Measurements from ENCODE around the gene WT1.

The WT1 gene

DNA sequence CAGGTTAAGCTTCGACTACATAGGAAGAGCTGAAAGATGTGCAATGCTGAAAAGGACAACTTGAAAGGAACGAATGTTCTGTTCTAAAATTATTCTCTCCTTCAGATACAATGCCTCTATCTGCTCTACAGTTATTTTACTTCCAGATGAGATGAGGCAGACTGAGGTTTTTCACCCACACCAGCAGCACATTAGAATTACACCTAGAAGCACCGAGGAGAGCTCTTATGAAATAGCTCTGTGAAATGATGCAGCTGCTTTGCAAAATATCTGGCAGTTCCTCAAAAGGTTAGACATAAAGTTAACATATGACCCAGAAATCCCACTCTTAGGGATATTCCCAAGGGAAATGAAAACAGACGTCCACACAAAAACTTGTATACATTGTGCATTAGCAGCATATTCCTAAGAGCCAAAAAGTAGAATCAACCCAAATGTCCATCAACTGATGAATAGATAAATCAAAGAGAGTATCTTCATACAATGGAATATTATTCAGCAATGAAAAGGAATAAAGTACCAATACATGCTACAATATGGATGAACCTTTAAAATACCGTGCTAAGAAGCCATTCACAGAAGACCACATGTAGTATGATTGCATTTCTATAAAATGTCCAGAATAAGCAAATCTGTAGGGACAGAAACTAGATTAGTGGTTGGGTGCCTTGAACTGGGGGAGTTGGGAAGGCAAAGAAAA is 34.5 kb downstream of the WT1 start:
- TF ChIP-seq, protein P1, sequence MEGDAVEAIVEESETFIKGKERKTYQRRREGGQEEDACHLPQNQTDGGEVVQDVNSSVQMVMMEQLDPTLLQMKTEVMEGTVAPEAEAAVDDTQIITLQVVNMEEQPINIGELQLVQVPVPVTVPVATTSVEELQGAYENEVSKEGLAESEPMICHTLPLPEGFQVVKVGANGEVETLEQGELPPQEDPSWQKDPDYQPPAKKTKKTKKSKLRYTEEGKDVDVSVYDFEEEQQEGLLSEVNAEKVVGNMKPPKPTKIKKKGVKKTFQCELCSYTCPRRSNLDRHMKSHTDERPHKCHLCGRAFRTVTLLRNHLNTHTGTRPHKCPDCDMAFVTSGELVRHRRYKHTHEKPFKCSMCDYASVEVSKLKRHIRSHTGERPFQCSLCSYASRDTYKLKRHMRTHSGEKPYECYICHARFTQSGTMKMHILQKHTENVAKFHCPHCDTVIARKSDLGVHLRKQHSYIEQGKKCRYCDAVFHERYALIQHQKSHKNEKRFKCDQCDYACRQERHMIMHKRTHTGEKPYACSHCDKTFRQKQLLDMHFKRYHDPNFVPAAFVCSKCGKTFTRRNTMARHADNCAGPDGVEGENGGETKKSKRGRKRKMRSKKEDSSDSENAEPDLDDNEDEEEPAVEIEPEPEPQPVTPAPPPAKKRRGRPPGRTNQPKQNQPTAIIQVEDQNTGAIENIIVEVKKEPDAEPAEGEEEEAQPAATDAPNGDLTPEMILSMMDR (IDR thresholded peaks at IDR 0.05) = no peak

- TF ChIP-seq, protein P1 (IDR thresholded peaks at IDR 0.05) = no peak
These were observed 35.1 kb downstream of the WT1 start for GRCh38 chr11:32400196-32400595.

GRCh38 chr11:32396991-32397390 is 38.3 kb downstream of the WT1 start:
- TF ChIP-seq, protein P1 (IDR thresholded peaks at IDR 0.05) = no peak

- TF ChIP-seq, protein P1 (IDR thresholded peaks at IDR 0.05) = no peak
These were observed 39.0 kb downstream of the WT1 start for GRCh38 chr11:32396331-32396730.

DNA sequence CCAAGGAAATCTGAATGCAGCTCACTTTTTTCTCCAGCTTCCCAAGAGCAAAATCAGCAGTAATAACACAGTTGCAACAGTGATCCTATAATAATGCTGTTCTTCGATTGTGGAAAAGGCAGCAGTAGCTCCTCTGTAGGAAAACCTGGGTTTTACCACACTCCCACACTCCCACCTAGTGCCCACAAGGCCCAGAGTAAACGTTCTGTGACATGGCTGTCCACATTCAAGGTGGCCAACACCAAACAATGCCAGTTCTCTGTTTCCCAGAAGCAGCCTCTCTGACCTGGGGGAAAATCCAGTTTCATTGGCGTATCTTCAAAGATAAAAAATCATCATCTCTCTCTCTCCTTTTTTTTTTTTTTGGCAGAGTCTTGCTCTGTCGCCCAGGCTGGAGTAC is 40.2 kb downstream of the WT1 start:
- TF ChIP-seq, protein P1 (IDR thresholded peaks at IDR 0.05) = no peak

- TF ChIP-seq, protein P1 (IDR thresholded peaks at IDR 0.05) = no peak
These were observed 42.5 kb downstream of the WT1 start for GRCh38 chr11:32392840-32393239.

DNA sequence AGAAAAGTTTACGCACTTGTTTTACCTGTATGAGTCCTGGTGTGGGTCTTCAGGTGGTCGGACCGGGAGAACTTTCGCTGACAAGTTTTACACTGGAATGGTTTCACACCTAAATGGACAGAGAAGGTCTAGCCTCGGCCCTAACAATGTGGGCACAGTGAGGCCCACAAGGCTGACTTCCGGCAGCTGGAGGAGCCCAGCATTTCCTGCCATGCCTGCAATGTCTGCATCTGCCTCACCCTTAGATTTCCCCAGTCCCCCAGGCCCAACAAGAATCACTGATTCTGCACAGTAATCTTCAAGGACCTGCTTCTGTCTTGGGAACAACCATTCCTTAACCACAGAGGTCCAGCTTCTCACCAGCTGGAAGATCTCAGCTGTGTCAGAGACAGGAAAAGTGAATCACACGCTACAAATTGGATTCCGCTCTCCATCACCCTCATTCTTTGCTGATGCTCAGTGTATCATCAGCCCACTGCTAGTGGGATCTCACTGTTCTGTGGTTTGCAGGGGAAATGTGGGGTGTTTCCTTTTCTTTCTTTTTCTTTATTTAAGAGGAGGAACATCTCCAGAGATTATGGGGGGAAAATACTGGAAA is 43.3 kb downstream of the WT1 start:
- TF ChIP-seq, protein P1 (IDR thresholded peaks at IDR 0.05) = no peak

Data from LNCAP (cell line).